Smooth muscle cell of trachea (primary cell): Measurements from ENCODE around the gene TMPRSS7. TPM values are rescaled to one million over a fixed set of nuclear protein-coding genes. Genes with fewer than 3 reads are reported as not detected.

Source experiments
- total RNA-seq: library from RNA; depleted of rRNA; stranded (reverse); fragments of >200 nt; gene quantifications from 2 replicates; pipeline ENCODE4 v1.2.1, GENCODE V29; 2014

Gene TMPRSS7
- not detected in 2 replicates for total RNA-seq

GRCh38 chr3:112034436-112034835 lies at the start of gene TMPRSS7:
TSS of gene TMPRSS7 (plus strand) at chr3:112034736. CDS start at chr3:112034846, 110 bp downstream.

DNA sequence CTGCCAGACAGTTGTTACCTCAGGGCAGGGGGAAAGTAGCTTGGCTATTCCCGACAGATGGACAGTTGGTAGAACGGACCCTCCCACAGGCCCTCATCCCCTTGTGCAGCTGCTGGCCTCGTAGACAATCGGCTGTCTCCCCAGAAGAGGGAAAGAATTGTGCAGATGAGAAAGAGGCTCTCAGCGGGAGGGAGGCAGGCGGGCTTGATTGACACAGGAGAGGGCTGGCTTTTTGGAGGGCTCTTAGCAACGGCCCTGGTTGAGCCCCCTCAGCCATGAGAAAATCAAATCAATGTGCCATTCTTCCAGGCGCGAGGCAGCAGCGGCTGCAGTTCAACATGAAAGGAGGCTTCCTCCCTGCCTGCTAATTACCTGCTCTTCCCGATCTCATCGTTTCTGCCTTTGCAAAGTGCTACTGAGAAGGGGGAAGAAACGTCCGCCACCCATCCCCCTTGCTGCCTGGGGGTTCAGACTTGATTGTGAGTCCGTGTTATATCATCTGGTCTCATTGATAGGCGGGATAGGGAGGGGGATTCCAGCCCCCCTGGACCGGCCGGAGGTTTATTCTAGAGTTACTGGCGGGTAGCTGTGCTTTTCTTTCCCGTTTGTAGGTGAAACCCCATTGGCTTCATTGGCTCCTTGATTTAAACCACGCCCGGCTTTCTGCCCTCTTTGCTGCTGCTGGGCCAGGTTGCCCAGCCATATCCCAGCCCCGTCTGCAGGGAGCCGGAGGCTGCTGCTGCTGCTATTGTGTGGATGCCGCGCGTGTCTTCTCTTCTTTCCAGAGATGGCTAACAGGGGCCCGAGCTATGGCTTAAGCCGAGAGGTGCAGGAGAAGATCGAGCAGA lies 35.7 kb upstream of the TMPRSS7 start, which contains the start of gene TAGLN3:
Gene TAGLN3, plus strand, starts transcription at position 287 of the 848 bp plus-strand sequence. Its CDS starts 501 bp downstream, at position 788.

DNA sequence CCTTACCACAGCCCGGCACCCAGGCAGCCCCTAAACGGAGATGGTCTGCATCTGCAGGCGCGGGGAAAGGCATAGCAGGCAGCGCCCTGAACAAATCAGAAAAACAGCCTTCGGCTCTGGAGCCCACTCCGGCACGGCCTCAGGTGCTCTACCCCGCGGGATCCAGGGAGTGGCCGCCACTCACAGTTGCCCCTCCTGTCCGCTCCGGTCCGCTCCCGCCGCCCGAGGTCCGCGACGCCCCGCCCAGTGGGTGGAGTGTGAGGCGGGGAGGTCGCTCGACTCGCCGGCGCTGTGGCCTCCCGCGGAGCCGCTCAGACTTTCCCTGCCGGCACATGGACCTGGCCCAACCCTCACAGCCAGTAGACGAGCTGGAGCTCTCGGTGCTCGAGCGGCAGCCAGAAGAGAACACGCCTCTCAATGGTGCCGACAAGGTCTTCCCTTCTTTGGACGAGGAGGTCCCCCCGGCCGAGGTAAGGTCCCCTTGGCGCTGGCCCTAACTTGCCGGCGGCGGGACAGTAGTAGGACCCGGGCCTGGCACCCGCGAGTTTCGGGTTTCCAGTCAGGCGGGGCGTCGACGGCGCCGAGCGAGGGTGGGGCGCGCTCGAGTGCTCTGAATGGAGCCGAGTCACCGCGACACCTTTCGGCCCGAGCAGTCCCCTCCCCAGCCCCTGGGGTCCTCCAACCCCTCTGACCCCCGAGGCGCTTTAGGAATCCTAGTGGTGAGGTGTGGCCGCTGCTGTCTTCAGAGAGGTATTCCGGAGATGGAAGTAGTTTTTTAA lies 51.7 kb downstream of the TMPRSS7 start, which contains the start of gene C3orf52:
Gene C3orf52, plus strand, starts transcription at position 314 of the 779 bp plus-strand sequence. Its CDS starts 19 bp downstream, at position 333.

Other genes starting within 250 kb of the TMPRSS7 start
- gene PHLDB2, start 175.5 kb upstream of the TMPRSS7 start, total RNA-seq: 23.4 and 29.6 TPM in 2 replicates
- gene ABHD10, start 55.7 kb upstream of the TMPRSS7 start, total RNA-seq: 41.0 and 42.9 TPM in 2 replicates
- gene TAGLN3, start 35.8 kb upstream of the TMPRSS7 start, total RNA-seq: 0.87 and 0.99 TPM in 2 replicates
- 1.5 and 1.8 TPM in 2 replicates for gene C3orf52, start 51.7 kb downstream of the TMPRSS7 start, total RNA-seq
- not detected in 2 replicates for gene GCSAM, start 98.5 kb downstream of the TMPRSS7 start, total RNA-seq